ENCODE results near the gene P2RY14.
"Not testable (repeated sequence)": the region's sequence is repeated elsewhere in the genome, so short reads cannot be mapped to it uniquely, and the experiment has no call there.

P2RY14 gene

DNA sequence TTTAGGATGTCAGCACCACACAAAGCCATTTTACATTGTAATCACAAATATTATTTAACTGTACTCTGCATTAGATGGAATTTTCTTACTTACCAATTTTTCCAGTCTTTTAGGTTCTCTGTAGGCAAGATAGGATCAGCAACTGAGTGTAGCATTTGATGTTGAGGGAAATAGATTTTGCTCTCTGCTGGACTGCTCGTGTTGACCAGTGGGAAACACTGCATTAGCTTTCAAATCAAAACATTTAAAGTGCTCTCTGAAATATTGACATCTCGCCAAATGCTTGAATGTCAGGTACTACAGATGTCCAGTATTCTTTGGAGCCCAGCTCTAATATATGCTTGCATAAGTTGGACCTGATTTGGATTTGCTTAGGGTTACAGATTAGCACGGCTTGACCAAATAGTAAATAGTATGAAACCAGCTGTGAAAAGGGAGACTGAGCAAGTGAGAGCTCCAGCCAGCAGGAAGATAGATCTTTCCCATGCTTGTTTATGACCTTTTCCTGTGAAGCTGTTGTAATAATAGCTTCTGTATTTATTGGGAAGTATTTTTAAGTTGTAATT lies 29.5 kb downstream of the P2RY14 start:
- Histone ChIP-seq H3K27ac (ENCODE audit: low read length) (no peak overlapping the region), H3K27me3 (ENCODE audit: control insufficient read depth, insufficient read depth, low read length) (no peaks in the 10 kb centered on the region), H3K9me3 (ENCODE audit: control insufficient read depth, low read depth, low read length) (no peaks in the 10 kb centered on the region), H3K4me3 (ENCODE audit: low read length) (no peak overlapping the region), H3K4me1 (ENCODE audit: control insufficient read depth, low read depth, low read length) (no peaks in the 10 kb centered on the region), H3K9ac (ENCODE audit: low read length) (no peak overlapping the region), H3K36me3 (ENCODE audit: control insufficient read depth, low read depth, low read length) (no peaks in the 10 kb centered on the region)

GRCh38 chr3:151242006-151242405 lies 36.3 kb downstream of the P2RY14 start:
- H3K9ac ChIP-seq (ENCODE audit: low read length); H3K27me3 ChIP-seq (ENCODE audit: control insufficient read depth, insufficient read depth, low read length); H3K36me3 ChIP-seq (ENCODE audit: control insufficient read depth, low read depth, low read length); H3K4me1 ChIP-seq (ENCODE audit: control insufficient read depth, low read depth, low read length); H3K27ac ChIP-seq (ENCODE audit: low read length); H3K4me3 ChIP-seq (ENCODE audit: low read length); H3K9me3 ChIP-seq (ENCODE audit: control insufficient read depth, low read depth, low read length): not testable (repeated sequence)

DNA sequence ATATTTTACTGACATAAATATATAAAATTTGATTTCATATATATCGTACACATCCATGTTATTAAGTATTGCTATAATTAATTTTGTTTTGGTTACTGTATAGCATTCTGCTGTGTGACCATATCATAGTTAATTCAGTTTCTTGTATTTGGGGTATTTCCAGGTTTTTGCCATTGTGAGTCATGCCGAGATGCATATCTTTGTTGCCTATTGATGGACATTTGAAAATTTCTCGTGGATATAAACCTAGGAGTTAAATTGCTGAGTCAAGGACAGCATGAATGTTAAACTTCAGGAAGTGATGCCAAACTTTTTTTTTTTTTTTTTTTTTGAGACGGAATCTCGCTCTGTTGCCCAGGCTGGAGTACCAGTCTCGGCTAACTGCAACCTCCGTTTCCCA lies 41.6 kb downstream of the P2RY14 start:
- peaks cover 6% of the 10 kb centered on the region for H3K4me1 ChIP-seq (ENCODE audit: control insufficient read depth, low read depth, low read length)
- H3K9ac ChIP-seq (ENCODE audit: low read length) = no peak overlapping the region
- no peak overlapping the region for H3K4me3 ChIP-seq (ENCODE audit: low read length)
- H3K27me3 ChIP-seq (ENCODE audit: control insufficient read depth, insufficient read depth, low read length) = no peaks in the 10 kb centered on the region
- no peaks in the 10 kb centered on the region for H3K9me3 ChIP-seq (ENCODE audit: control insufficient read depth, low read depth, low read length)
- H3K36me3 ChIP-seq (ENCODE audit: control insufficient read depth, low read depth, low read length) = no peaks in the 10 kb centered on the region
- H3K27ac ChIP-seq (ENCODE audit: low read length) = no peak overlapping the region

DNA sequence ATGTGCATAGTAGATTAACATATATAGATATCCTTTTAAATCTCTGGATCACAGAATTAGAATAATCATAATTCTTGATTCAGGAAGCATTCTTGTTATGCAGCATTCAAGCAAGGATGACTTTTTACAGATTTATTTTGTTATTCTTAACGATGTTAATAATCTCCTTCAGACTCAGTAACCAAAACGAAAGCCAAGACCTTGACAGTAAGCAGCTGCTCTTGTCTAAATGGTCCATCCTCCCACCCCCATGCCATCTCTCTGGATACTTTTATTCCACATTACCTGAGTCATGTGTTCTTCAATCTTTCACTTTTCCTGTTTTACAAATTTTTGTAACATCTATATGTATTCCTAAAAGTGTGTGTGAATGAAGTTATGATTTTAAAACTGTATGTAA lies 42.0 kb downstream of the P2RY14 start:
- Histone ChIP-seq H3K27me3 (ENCODE audit: control insufficient read depth, insufficient read depth, low read length) (no peaks in the 10 kb centered on the region), H3K9ac (ENCODE audit: low read length) (no peak overlapping the region), H3K27ac (ENCODE audit: low read length) (no peak overlapping the region), H3K36me3 (ENCODE audit: control insufficient read depth, low read depth, low read length) (no peaks in the 10 kb centered on the region), H3K4me3 (ENCODE audit: low read length) (no peak overlapping the region), H3K4me1 (ENCODE audit: control insufficient read depth, low read depth, low read length) (peaks cover 6% of the 10 kb centered on the region), H3K9me3 (ENCODE audit: control insufficient read depth, low read depth, low read length) (no peaks in the 10 kb centered on the region)

DNA sequence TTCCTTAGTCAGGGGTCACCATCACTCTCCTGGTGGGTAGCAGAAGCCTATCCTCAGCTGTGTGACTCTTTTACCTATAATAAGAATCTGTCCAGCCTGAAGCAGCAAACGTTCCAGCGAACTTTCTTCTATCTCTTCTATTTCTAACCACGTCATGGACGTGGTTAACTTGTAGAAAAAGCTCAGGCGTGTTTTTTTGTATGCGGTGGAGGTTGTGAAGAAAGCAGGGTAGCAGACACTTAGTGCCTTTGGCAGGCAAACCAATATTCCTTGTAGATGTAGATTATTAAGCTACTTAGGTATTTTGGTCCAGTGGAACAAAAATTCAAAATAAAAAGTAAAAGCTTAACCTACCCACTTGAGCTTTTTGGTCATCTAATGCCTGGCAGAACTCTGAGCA lies 43.5 kb downstream of the P2RY14 start:
- Histone ChIP-seq H3K4me3 (ENCODE audit: low read length) (no peak overlapping the region), H3K9me3 (ENCODE audit: control insufficient read depth, low read depth, low read length) (no peaks in the 10 kb centered on the region), H3K36me3 (ENCODE audit: control insufficient read depth, low read depth, low read length) (no peaks in the 10 kb centered on the region), H3K27ac (ENCODE audit: low read length) (no peak overlapping the region), H3K9ac (ENCODE audit: low read length) (no peak overlapping the region), H3K4me1 (ENCODE audit: control insufficient read depth, low read depth, low read length) (peaks cover 18% of the 10 kb centered on the region), H3K27me3 (ENCODE audit: control insufficient read depth, insufficient read depth, low read length) (no peaks in the 10 kb centered on the region)

GRCh38 chr3:151232991-151233390 lies 45.4 kb downstream of the P2RY14 start:
- no peaks in the 10 kb centered on the region for H3K9me3 ChIP-seq (ENCODE audit: control insufficient read depth, low read depth, low read length)
- H3K27me3 ChIP-seq (ENCODE audit: control insufficient read depth, insufficient read depth, low read length) = no peaks in the 10 kb centered on the region
- H3K36me3 ChIP-seq (ENCODE audit: control insufficient read depth, low read depth, low read length) = no peaks in the 10 kb centered on the region
- no peak overlapping the region for H3K9ac ChIP-seq (ENCODE audit: low read length)
- H3K27ac ChIP-seq (ENCODE audit: low read length) = no peak overlapping the region
- H3K4me3 ChIP-seq (ENCODE audit: low read length) = no peak overlapping the region
- H3K4me1 ChIP-seq (ENCODE audit: control insufficient read depth, low read depth, low read length) = peaks cover 18% of the 10 kb centered on the region

DNA sequence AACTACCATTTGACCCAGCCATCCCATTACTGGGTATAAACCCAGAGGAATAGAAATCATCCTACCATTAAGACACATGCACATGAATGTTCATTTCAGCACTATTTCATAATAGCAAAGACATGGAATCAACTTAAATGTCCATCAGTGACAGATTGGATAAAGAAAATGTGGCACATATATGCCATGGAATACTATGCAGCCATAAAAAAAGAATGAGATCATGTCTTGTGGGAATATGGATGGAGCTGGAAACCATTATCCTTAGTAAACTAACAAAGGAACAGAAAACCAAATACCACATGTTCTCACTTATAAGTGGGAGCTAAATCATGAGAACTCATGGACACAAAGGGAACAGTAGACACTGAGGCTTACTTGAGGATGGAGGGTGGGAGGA lies 45.9 kb downstream of the P2RY14 start:
- H3K36me3 ChIP-seq (ENCODE audit: control insufficient read depth, low read depth, low read length); H3K9ac ChIP-seq (ENCODE audit: low read length); H3K27me3 ChIP-seq (ENCODE audit: control insufficient read depth, insufficient read depth, low read length); H3K4me3 ChIP-seq (ENCODE audit: low read length); H3K9me3 ChIP-seq (ENCODE audit: control insufficient read depth, low read depth, low read length); H3K27ac ChIP-seq (ENCODE audit: low read length): not testable (repeated sequence)
- H3K4me1 ChIP-seq (ENCODE audit: control insufficient read depth, low read depth, low read length) = peaks cover 18% of the 10 kb centered on the region

GRCh38 chr3:151230646-151231045 lies 47.7 kb downstream of the P2RY14 start:
- Histone ChIP-seq H3K27ac (ENCODE audit: low read length) (peak overlapping the region; percentile 12), H3K36me3 (ENCODE audit: control insufficient read depth, low read depth, low read length) (no peaks in the 10 kb centered on the region), H3K4me3 (ENCODE audit: low read length) (no peak overlapping the region), H3K27me3 (ENCODE audit: control insufficient read depth, insufficient read depth, low read length) (no peaks in the 10 kb centered on the region), H3K9me3 (ENCODE audit: control insufficient read depth, low read depth, low read length) (no peaks in the 10 kb centered on the region), H3K4me1 (ENCODE audit: control insufficient read depth, low read depth, low read length) (peaks cover 18% of the 10 kb centered on the region), H3K9ac (ENCODE audit: low read length) (no peak overlapping the region)

DNA sequence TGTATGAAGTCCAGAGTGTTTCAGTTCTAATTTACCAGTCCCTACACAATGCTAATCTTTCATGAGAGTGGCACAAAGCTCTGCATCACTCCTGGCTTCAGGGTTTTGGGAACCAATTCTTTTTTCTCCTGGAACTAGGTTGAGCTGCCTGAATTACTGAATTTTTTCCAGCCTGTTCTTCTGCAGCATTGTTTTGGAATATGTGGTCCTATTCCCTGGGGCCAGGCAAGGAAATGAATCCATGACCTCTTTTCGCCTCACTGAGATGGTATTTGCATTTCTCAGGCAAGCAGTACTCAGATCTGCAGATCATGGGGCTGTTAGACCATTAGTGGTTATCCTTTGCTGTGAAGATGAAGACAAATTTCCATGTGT lies 49.7 kb downstream of the P2RY14 start:
- Histone ChIP-seq H3K4me3 (ENCODE audit: low read length) (no peak overlapping the region), H3K9ac (ENCODE audit: low read length) (no peak overlapping the region), H3K36me3 (ENCODE audit: control insufficient read depth, low read depth, low read length) (no peaks in the 10 kb centered on the region), H3K9me3 (ENCODE audit: control insufficient read depth, low read depth, low read length) (no peaks in the 10 kb centered on the region), H3K27ac (ENCODE audit: low read length) (no peak overlapping the region), H3K4me1 (ENCODE audit: control insufficient read depth, low read depth, low read length) (peaks cover 12% of the 10 kb centered on the region), H3K27me3 (ENCODE audit: control insufficient read depth, insufficient read depth, low read length) (no peaks in the 10 kb centered on the region)

DNA sequence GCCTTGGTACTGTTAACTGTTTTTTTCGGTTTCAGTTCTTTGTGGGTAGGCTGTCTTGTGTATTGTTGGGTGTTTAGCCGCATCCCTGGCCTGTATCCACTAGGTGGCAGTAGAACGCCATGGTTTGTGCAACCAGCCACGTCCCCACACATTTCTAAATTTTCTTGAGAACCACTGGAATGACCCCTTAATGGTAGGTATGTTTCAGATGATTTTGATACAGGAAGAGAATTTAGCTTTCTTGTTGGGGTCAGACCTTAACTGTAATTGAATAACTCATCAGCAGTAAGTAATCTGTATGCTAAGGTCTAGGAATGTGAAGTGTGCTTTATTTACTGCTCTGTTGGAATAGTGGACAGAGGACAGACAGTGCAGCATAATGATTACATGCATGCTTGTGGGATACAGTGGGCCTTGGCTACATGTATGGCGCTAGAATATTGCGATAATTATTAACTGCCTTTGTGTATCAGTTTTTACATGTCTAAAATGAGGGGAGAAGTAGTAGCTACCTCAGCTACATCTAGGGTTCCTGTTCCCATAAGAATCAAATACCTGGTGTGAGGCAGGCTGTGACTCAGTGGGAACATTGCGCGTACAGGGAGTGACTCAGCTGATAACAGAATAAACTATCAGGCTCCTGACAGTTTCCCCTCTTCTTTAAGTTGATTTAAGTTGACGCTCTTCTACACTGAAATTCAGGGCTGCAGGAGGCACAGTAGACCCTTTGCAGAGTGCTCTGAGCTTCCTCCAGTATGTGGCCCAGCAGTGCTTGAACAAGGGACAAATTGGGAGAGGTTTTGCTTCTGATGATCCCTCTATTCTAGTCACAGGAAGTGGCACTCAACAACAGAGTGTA lies 50.3 kb downstream of the P2RY14 start:
- Histone ChIP-seq H3K27ac (ENCODE audit: low read length) (no peak overlapping the region), H3K9me3 (ENCODE audit: control insufficient read depth, low read depth, low read length) (no peaks in the 10 kb centered on the region), H3K36me3 (ENCODE audit: control insufficient read depth, low read depth, low read length) (no peaks in the 10 kb centered on the region), H3K4me3 (ENCODE audit: low read length) (no peak overlapping the region), H3K4me1 (ENCODE audit: control insufficient read depth, low read depth, low read length) (peaks cover 12% of the 10 kb centered on the region), H3K9ac (ENCODE audit: low read length) (no peak overlapping the region), H3K27me3 (ENCODE audit: control insufficient read depth, insufficient read depth, low read length) (no peaks in the 10 kb centered on the region)

- H3K4me3 ChIP-seq (ENCODE audit: low read length) = no peak overlapping the region
- H3K27me3 ChIP-seq (ENCODE audit: control insufficient read depth, insufficient read depth, low read length) = no peaks in the 10 kb centered on the region
- no peaks in the 10 kb centered on the region for H3K9me3 ChIP-seq (ENCODE audit: control insufficient read depth, low read depth, low read length)
- no peak overlapping the region for H3K9ac ChIP-seq (ENCODE audit: low read length)
- peaks cover 12% of the 10 kb centered on the region for H3K4me1 ChIP-seq (ENCODE audit: control insufficient read depth, low read depth, low read length)
- no peaks in the 10 kb centered on the region for H3K36me3 ChIP-seq (ENCODE audit: control insufficient read depth, low read depth, low read length)
- no peak overlapping the region for H3K27ac ChIP-seq (ENCODE audit: low read length)
These were observed 51.0 kb downstream of the P2RY14 start for GRCh38 chr3:151227266-151227806.

GRCh38 chr3:151226825-151227224 lies 51.5 kb downstream of the P2RY14 start:
- Histone ChIP-seq H3K27ac (ENCODE audit: low read length) (no peak overlapping the region), H3K9me3 (ENCODE audit: control insufficient read depth, low read depth, low read length) (no peaks in the 10 kb centered on the region), H3K27me3 (ENCODE audit: control insufficient read depth, insufficient read depth, low read length) (no peaks in the 10 kb centered on the region), H3K4me1 (ENCODE audit: control insufficient read depth, low read depth, low read length) (peaks cover 12% of the 10 kb centered on the region), H3K9ac (ENCODE audit: low read length) (no peak overlapping the region), H3K4me3 (ENCODE audit: low read length) (no peak overlapping the region), H3K36me3 (ENCODE audit: control insufficient read depth, low read depth, low read length) (no peaks in the 10 kb centered on the region)
